Measurements from ENCODE around the gene AK8.

The AK8 gene

GRCh38 chr9:132869266-132869665 is 8.8 kb downstream of the AK8 start:
- TF ChIP-seq CTCF (IDR thresholded peaks at IDR 0.05) = no peak
- TF ChIP-seq ZFX (IDR thresholded peaks at IDR 0.05; ENCODE audit: borderline replicate concordance) = no peak
- no peak overlapping the region for H3K27ac ChIP-seq

GRCh38 chr9:132866898-132867297 is 11.2 kb downstream of the AK8 start:
- TF ChIP-seq CTCF (IDR thresholded peaks at IDR 0.05) = no peak
- TF ChIP-seq ZFX (IDR thresholded peaks at IDR 0.05; ENCODE audit: borderline replicate concordance) = no peak
- H3K27ac ChIP-seq = no peak overlapping the region

GRCh38 chr9:132864691-132865090 is 13.4 kb downstream of the AK8 start:
- TF ChIP-seq CTCF (IDR thresholded peaks at IDR 0.05) (no peak), ZFX (IDR thresholded peaks at IDR 0.05; ENCODE audit: borderline replicate concordance) (no peak)
- H3K27ac ChIP-seq = no peak overlapping the region

- H3K27ac ChIP-seq = no peak overlapping the region
- TF ChIP-seq CTCF (IDR thresholded peaks at IDR 0.05) = no peak
- no peak for TF ChIP-seq ZFX (IDR thresholded peaks at IDR 0.05; ENCODE audit: borderline replicate concordance)
Observed at GRCh38 chr9:132864277-132864676, 13.8 kb downstream of the AK8 start.

- TF ChIP-seq ZFX (IDR thresholded peaks at IDR 0.05; ENCODE audit: borderline replicate concordance) = no peak
- no peak for TF ChIP-seq CTCF (IDR thresholded peaks at IDR 0.05)
- H3K27ac ChIP-seq = no peak overlapping the region
Observed at GRCh38 chr9:132863096-132863495, 15.0 kb downstream of the AK8 start.

- no peak for TF ChIP-seq CTCF (IDR thresholded peaks at IDR 0.05)
- TF ChIP-seq ZFX (IDR thresholded peaks at IDR 0.05; ENCODE audit: borderline replicate concordance) = no peak
Observed at GRCh38 chr9:132862533-132862932, 15.6 kb downstream of the AK8 start.

GRCh38 chr9:132861666-132862065 is 16.4 kb downstream of the AK8 start:
- no peak overlapping the region for H3K27ac ChIP-seq
- TF ChIP-seq CTCF (IDR thresholded peaks at IDR 0.05) = no peak
- TF ChIP-seq ZFX (IDR thresholded peaks at IDR 0.05; ENCODE audit: borderline replicate concordance) = no peak

More at GRCh38 chr9:132862533-132862932, 15.6 kb downstream of the AK8 start:
- no peak overlapping the region for H3K27ac ChIP-seq
